NB4 (cell line): ENCODE results near the gene C2CD2.

Experiments used
- CTCF ChIP-seq: IDR thresholded peaks from one replicate; pipeline ENCODE4 v1.5.1; 2012; ENCODE audit warnings: low read depth, low read length
- MAX ChIP-seq: IDR thresholded peaks from 2 replicates; pipeline ENCODE4 v1.6.1; 2011; ENCODE audit warnings: low read depth, low read length
- MYC ChIP-seq: IDR thresholded peaks from 2 replicates; pipeline ENCODE4 v1.6.1; 2011; ENCODE audit warnings: low read depth, low read length
- POLR2A ChIP-seq: IDR thresholded peaks from 2 replicates; pipeline ENCODE4 v1.6.1; 2011; ENCODE audit warnings: mild to moderate bottlenecking; ENCODE audit not compliant: insufficient read length; ENCODE audit errors: extremely low read depth

- TF ChIP-seq CTCF, result no peak
- TF ChIP-seq MAX, result no peak
- TF ChIP-seq POLR2A, result no peak
- TF ChIP-seq MYC, result no peak
Observed at GRCh38 chr21:41971891-41972290, 18.1 kb upstream of the C2CD2 start.
